Adrenal gland (tissue), 12 donors: Measurements from ENCODE around the gene TMEM74B. TPM values are rescaled to one million over a fixed set of nuclear protein-coding genes. Genes with fewer than 3 reads are reported as not detected.
"Not testable (repeated sequence)": the region's sequence is repeated elsewhere in the genome, so short reads cannot be mapped to it uniquely, and the experiment has no call there.

Experiments used
- DNase-seq, 7 donors: peaks; one replicate each; pipeline ENCODE4 v3.0.0-alpha.2; 2019 to 2020
- H3K27ac ChIP-seq, 5 donors: fragments of 200-600 bp; sonication (generic) in 4 of 5; 1 replicate in 3 of 5; 2 replicates in 2 of 5; pipeline versions ENCODE4 v1.5.1 to v1.8.0; 2016 to 2020; ENCODE audit warnings: mild to moderate bottlenecking in 1 of 5
- H3K27me3 ChIP-seq: fragments of 200-600 bp; 2 replicates; pipeline ENCODE4 v1.8.0; 2021
- H3K36me3 ChIP-seq, 2 donors: fragments of 200-600 bp; replicated peaks in 1 of 2; 1 replicate in 1 of 2; 2 replicates in 1 of 2; pipeline versions ENCODE4 v1.5.1 to v1.8.0; 2018 to 2022
- H3K4me1 ChIP-seq, 2 donors: fragments of 200-600 bp; replicated peaks in 1 of 2; 1 replicate in 1 of 2; 2 replicates in 1 of 2; pipeline versions ENCODE4 v1.5.1 to v1.8.0; 2018 to 2021
- H3K4me3 ChIP-seq, 4 donors: fragments of 200-600 bp; sonication (generic) in 3 of 4; one replicate each; pipeline ENCODE4 v1.5.1; 2016 to 2018
- H3K9me3 ChIP-seq, 3 donors: fragments of 200-600 bp; sonication (generic) in 1 of 3; replicated peaks in 1 of 3; 1 replicate in 2 of 3; 2 replicates in 1 of 3; pipeline versions ENCODE4 v1.5.1 to v1.8.0; 2016 to 2021
- CTCF ChIP-seq, 6 experiments: fragments of 450-650 bp in 4 of 6; fragments of 200-600 bp in 2 of 6; sonication (generic) in 1 of 6; IDR thresholded peaks; 1 replicate in 5 of 6; 2 replicates in 1 of 6; pipeline versions ENCODE4 v1.5.1 to v1.8.0; 2016 to 2021; ENCODE audit warnings: antibody characterized with exemption in 6 of 6, mild to moderate bottlenecking in 2 of 6, moderate library complexity in 1 of 6
- POLR2A ChIP-seq, 2 donors: fragments of 450-650 bp; IDR thresholded peaks; one replicate each; pipeline ENCODE4 v1.6.1; 2017; ENCODE audit warnings: antibody characterized with exemption in 2 of 2, mild to moderate bottlenecking in 2 of 2, moderate library complexity in 1 of 2
- WGBS, 4 donors: extraction: QIAGEN DNeasy Blood & Tissue Kit in 2 of 4; methylation state at CpG; one replicate each; pipeline versions ENCODE4 v1.1.5 to v1.1.7; 2013 to 2017; 5-methylcytosine and 5-hydroxymethylcytosine counted together
- intact Hi-C, 2 donors: fragments of 100-400 bp; cut with DNase I; formaldehyde crosslinking; loops; one replicate each; pipeline versions ENCODE4 v1.14.1 to v1.15.0; 2022 to 2023
- polyA plus RNA-seq, 3 donors: library from polyadenylated mRNA; stranded (reverse); fragments of 200-250 nt in 2 of 3; fragments of 350-450 nt in 1 of 3; fragmentation: Illumina TruSeq in 1 of 3; extraction: RNeasy Lipid Tissue Mini Kit (QIAGEN cat#74804) in 1 of 3; gene quantifications; one replicate each; pipeline ENCODE4 v1.2.3, GENCODE V29; 2013 to 2014
- total RNA-seq, 9 donors: library from RNA; depleted of rRNA in 4 of 9; stranded (reverse); fragments of >200 nt in 4 of 9; fragments of 120-200 nt in 1 of 9; fragmentation: NEBNext Ultra II Directional in 1 of 9; extraction: Animal tissue kit (Norgen Biotek cat#: 25700) in 1 of 9; gene quantifications; one replicate each; pipeline versions ENCODE4 v1.1.0 to v1.2.4, GENCODE V29; 2013 to 2023
- donor health status: healthy with polysubstance abuse.
- donor health status: Bipolar disorder and iron deficiency.
- donor health status: DM: yes; HTN: yes; CAD: no.
- donor health status: DM: no; HTN: no; CAD: no.
- donor health status: DM: no; HTN: no; CAD: no.
- donor health status: DM: yes; HTN: yes; CAD: no.

TMEM74B gene
- total and polyA plus RNA-seq, 12 donors: 0.24 to 9.5 (median 0.98) TPM; not detected in 2

- TF ChIP-seq CTCF (IDR thresholded peaks at IDR 0.05) (no peak), POLR2A (IDR thresholded peaks at IDR 0.05) (no peak)
- 0 to 3% (median 2%) methylated on average over 7 to 88 of the region's 88 CpGs; no CpG with 5 or more reads in 1 of the 4 donors for WGBS, 4 donors
- peak; percentile 65 to 85 (median 80) for DNase-seq
- H3K4me1 ChIP-seq: peaks cover 0 to 8% of the 10 kb centered on the region in 2 donors
- no peaks in the 10 kb centered on the region for H3K36me3 ChIP-seq
- peak within 1 kb of the TSS in 3 of 4 donors; percentile 22 to 73 (median 34) for H3K4me3 ChIP-seq
- intact Hi-C loops: no loop called here
- H3K27ac ChIP-seq: no peak within 1 kb of the TSS
- H3K27me3 ChIP-seq: peaks cover 41% of the 10 kb centered on the region
- H3K9me3 ChIP-seq: no peaks in the 10 kb centered on the region
Observed at GRCh38 chr20:1225783-1226654, 41.2 kb upstream of the TMEM74B start, which contains the start of gene RAD21L1. Gene RAD21L1 (plus strand): TSS chr20:1226044. CDS start chr20:1228454, 2,410 bp downstream.

- H3K36me3 ChIP-seq: no peaks in the 10 kb centered on the region
Observed at GRCh38 chr20:1225263-1225782, 40.5 kb upstream of the TMEM74B start.

GRCh38 chr20:1224205-1224890, 39.6 kb upstream of the TMEM74B start:
- peaks cover 0 to 8% of the 10 kb centered on the region in 2 donors for H3K4me1 ChIP-seq
- H3K9me3 ChIP-seq: no peaks in the 10 kb centered on the region
- no peak overlapping the region for H3K4me3 ChIP-seq
- intact Hi-C loops: no loop called here
- no peak for DNase-seq
- TF ChIP-seq POLR2A (IDR thresholded peaks at IDR 0.05) (no peak), CTCF (IDR thresholded peaks at IDR 0.05) (no peak)
- H3K27ac ChIP-seq: no peak overlapping the region
- WGBS, 4 donors: 84 to 89% (median 86%) methylated on average over 20 of the region's 20 CpGs
- H3K27me3 ChIP-seq: peaks cover 25% of the 10 kb centered on the region
- no peaks in the 10 kb centered on the region for H3K36me3 ChIP-seq

More at GRCh38 chr20:1225263-1225782, 40.5 kb upstream of the TMEM74B start:
- H3K4me1 ChIP-seq: peaks cover 0 to 8% of the 10 kb centered on the region in 2 donors
- 2 to 4% (median 3%) methylated on average over 11 to 30 of the region's 30 CpGs for WGBS, 4 donors
- peaks cover 34% of the 10 kb centered on the region for H3K27me3 ChIP-seq
- intact Hi-C loops: no loop called here
- TF ChIP-seq POLR2A (IDR thresholded peaks at IDR 0.05) (no peak), CTCF (IDR thresholded peaks at IDR 0.05) (no peak)
- no peak for DNase-seq
- H3K4me3 ChIP-seq: peak overlapping the region in 2 of 4 donors; percentile 22 to 45
- H3K27ac ChIP-seq: no peak overlapping the region
- H3K9me3 ChIP-seq: no peaks in the 10 kb centered on the region

- H3K9me3 ChIP-seq, H3K4me3 ChIP-seq, DNase-seq, H3K27me3 ChIP-seq, H3K36me3 ChIP-seq, H3K27ac ChIP-seq, H3K4me1 ChIP-seq, intact Hi-C loops: not testable (repeated sequence)
- WGBS, 4 donors: 91 to 99% (median 95%) methylated on average over 4 of the region's 4 CpGs
Observed at GRCh38 chr20:1222750-1223149, 38.0 kb upstream of the TMEM74B start.

GRCh38 chr20:1216527-1217427, 32.0 kb upstream of the TMEM74B start:
- DNase-seq, H3K27ac ChIP-seq, H3K4me1 ChIP-seq, H3K9me3 ChIP-seq, H3K27me3 ChIP-seq, H3K36me3 ChIP-seq, H3K4me3 ChIP-seq: not testable (repeated sequence)
- WGBS, 4 donors: 74 to 79% (median 76%) methylated on average over 10 to 19 of the region's 19 CpGs
- intact Hi-C loops: loop anchor here in 1 of 2 donors (10.0 kb wide), 1 partner anchor 112 kb away; no protein-coding TSS in a partner anchor
